Measurements from ENCODE around the gene SGCG.

The SGCG gene

DNA sequence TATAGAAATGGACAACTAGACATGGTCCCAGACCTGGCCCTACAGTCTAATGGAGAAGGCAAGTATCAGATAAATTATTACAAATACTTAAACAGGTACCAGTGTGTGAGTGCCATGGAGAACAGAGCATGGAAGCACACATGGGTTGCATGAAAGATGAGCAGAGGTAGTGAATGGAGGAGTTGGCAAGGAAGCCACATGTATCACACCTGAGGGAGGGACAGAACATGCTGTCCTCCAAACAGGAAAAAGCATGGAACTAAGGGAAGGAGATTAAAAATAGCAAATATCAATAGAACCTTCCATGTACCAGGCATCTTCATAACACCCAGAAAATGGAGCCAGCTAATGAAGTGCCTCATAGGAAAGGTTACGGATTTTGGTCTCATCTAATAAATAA, 166.8 kb downstream of the SGCG start:
- no peak for DNase-seq (ENCODE audit: low spot score)
- in situ Hi-C loops (cut with MboI; ENCODE audit: low pct_unique_long_range_greater_than_20kb, low sequenced_read_pairs, unreplicated experiment): no loop called here
- TF ChIP-seq, protein P1, sequence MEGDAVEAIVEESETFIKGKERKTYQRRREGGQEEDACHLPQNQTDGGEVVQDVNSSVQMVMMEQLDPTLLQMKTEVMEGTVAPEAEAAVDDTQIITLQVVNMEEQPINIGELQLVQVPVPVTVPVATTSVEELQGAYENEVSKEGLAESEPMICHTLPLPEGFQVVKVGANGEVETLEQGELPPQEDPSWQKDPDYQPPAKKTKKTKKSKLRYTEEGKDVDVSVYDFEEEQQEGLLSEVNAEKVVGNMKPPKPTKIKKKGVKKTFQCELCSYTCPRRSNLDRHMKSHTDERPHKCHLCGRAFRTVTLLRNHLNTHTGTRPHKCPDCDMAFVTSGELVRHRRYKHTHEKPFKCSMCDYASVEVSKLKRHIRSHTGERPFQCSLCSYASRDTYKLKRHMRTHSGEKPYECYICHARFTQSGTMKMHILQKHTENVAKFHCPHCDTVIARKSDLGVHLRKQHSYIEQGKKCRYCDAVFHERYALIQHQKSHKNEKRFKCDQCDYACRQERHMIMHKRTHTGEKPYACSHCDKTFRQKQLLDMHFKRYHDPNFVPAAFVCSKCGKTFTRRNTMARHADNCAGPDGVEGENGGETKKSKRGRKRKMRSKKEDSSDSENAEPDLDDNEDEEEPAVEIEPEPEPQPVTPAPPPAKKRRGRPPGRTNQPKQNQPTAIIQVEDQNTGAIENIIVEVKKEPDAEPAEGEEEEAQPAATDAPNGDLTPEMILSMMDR (IDR thresholded peaks at IDR 0.05; ENCODE audit: extremely low read depth, insufficient read depth, missing control alignments): no peak

DNA sequence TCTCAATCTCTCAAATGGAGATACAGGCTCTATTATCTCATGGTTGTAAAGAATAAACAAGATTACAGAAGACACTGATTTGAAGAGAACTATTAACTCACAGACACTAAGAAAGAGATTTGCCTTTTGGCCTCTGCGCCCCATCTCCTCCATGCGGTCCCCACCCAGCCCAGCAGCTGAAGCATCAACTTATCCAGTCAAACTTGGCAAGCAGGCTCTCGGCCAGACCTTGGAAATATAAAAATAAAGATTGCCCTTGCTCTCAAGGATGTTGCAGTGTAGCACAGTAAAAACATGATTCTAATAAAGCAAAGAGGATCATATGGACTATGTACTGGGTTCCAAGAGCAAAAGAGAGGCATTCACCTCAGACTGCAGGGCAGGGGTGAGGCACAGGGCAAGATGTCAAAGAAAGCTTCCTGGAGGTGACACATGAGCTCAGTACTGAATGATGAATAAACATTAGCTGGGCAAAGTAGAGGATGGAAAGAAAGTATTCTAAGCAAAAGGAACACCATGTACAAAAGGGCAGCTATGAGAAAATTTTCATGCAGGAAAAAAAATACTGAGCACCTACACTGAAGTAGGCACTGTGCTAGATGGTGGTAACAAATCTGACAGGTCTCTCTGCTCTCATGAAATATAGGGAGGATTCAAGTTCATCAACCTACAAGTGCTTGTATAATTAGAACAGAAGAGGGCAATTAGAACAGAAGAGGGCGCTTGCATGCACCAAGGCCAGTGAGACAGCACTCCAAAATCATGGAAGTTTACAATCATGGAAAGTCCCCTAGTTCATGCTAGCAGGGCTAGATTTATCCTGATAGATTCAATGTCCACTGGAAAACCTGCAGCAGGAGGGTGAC, 167.7 kb downstream of the SGCG start:
- in situ Hi-C loops (cut with MboI; ENCODE audit: low pct_unique_long_range_greater_than_20kb, low sequenced_read_pairs, unreplicated experiment): no loop called here
- TF ChIP-seq, protein P1 (IDR thresholded peaks at IDR 0.05; ENCODE audit: extremely low read depth, insufficient read depth, missing control alignments): no peak
- no peak for DNase-seq (ENCODE audit: low spot score)

DNA sequence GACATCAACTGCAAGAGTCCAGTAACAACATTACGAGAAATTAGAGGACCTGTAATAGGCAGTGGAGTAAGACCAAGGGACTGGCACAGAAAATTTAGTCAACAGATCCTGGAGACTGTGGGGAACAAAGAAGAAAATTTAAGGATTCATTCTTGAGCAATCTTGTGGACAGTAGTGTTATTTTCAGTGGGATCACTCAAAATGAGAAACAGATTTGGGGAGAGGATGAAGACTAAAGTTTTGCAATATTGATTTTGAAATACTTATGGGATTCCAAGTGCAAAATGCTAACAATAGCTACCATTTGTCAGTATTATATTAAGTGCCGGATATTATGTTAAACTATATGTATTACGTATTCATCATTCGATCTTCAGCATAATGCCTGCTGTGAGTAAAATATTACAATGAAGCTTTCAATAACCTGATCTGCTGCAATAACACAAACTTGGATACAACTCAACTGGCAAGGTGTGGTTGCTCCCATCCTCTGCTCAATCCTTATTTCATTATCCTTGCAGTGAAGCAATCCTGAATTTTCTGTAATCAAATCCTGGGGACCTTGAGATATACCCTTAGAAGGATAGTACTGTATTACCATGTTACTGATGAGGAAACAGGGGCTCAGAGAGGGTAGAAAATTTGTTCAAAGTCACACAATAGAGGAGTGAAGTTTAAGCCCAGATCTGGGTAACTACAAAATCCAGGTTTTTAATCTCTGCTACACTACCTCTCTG, 168.6 kb downstream of the SGCG start:
- in situ Hi-C loops (cut with MboI; ENCODE audit: low pct_unique_long_range_greater_than_20kb, low sequenced_read_pairs, unreplicated experiment): no loop called here
- DNase-seq (ENCODE audit: low spot score): no peak
- TF ChIP-seq, protein P1 (IDR thresholded peaks at IDR 0.05; ENCODE audit: extremely low read depth, insufficient read depth, missing control alignments): no peak

DNA sequence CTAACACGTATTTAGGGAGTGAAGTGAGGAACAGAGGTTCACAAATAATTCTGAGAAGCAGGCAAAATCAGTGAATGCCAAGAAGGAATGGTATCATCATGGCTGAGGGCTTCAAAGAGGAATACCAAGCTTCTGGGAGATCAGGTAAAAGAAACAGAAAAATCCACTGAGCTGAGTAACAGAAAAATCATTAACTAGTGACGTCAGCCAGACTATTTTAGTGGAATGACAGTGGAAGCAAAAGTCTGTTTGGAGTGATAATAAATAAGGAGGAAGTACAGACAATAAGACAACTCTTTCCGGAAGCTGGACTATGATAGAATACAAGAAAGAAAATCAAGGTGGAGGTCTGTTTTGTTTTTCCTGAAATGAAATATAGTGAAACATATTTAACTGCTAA, 169.2 kb downstream of the SGCG start:
- DNase-seq (ENCODE audit: low spot score): no peak
- in situ Hi-C loops (cut with MboI; ENCODE audit: low pct_unique_long_range_greater_than_20kb, low sequenced_read_pairs, unreplicated experiment): loop anchor here (25.0 kb wide), 1 partner anchor 537 kb away; the partner anchor contains the start of genes C1QTNF9B and MIPEP
- TF ChIP-seq, protein P1 (IDR thresholded peaks at IDR 0.05; ENCODE audit: extremely low read depth, insufficient read depth, missing control alignments): no peak

DNA sequence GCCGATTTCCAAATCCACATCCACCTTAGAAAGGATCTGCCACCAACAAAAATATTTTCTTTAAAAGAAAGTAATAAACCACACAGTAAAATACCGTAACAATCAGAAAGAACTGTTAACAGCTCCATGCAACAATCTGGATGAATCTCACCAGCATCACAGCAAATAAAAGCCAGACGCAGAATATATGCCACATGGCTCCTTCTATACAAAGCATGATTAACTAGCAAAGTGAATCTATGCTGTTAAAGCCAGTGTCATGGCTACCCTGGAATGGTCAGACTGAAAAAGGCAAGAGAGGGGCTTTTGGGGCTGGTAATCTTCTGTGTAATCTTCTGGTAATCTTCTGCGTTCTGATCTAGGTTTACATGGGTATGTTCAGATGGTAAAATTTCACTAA, 171.4 kb downstream of the SGCG start:
- in situ Hi-C loops (cut with MboI; ENCODE audit: low pct_unique_long_range_greater_than_20kb, low sequenced_read_pairs, unreplicated experiment): loop anchor here (25.0 kb wide), 1 partner anchor 535 kb away; the partner anchor contains the start of genes C1QTNF9B and MIPEP
- TF ChIP-seq, protein P1 (IDR thresholded peaks at IDR 0.05; ENCODE audit: extremely low read depth, insufficient read depth, missing control alignments): no peak
- DNase-seq (ENCODE audit: low spot score): no peak

DNA sequence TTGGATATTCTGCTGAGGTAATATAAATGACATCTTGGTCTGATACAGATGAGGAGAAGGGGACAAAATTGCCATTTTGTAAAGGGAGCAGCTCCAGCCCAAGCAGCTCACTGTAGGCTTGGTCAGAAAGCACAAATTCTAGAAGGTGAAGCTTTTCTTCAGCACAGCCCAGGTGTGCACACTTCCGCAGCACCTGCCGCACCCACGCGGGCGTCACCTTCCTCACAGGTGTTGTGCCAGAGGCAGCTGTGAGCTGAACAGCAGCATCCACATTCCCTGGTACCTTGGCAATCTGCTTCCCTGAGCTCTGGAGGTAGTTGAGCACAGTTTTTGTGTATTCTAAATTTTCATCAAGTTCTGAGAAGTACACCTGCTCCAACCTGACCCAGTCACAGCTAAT, 173.7 kb downstream of the SGCG start:
- in situ Hi-C loops (cut with MboI; ENCODE audit: low pct_unique_long_range_greater_than_20kb, low sequenced_read_pairs, unreplicated experiment): loop anchor here (25.0 kb wide), 1 partner anchor 533 kb away; the partner anchor contains the start of genes C1QTNF9B and MIPEP
- TF ChIP-seq, protein P1 (IDR thresholded peaks at IDR 0.05; ENCODE audit: extremely low read depth, insufficient read depth, missing control alignments): no peak
- no peak for DNase-seq (ENCODE audit: low spot score)
